Activated CD8-positive, alpha-beta memory T cell treated with anti-CD3 and anti-CD28 coated beads, Interleukin-2, amount 50 U/mL, for 48 hours (primary cell): ENCODE measurements around the gene PRKAA2.
"Not testable (repeated sequence)": the region's sequence is repeated elsewhere in the genome, so short reads cannot be mapped to it uniquely, and the experiment has no call there.

Source experiments
- DNase-seq: peaks from one replicate; pipeline ENCODE4 v3.0.0-alpha.2; 2020

Gene PRKAA2

DNA sequence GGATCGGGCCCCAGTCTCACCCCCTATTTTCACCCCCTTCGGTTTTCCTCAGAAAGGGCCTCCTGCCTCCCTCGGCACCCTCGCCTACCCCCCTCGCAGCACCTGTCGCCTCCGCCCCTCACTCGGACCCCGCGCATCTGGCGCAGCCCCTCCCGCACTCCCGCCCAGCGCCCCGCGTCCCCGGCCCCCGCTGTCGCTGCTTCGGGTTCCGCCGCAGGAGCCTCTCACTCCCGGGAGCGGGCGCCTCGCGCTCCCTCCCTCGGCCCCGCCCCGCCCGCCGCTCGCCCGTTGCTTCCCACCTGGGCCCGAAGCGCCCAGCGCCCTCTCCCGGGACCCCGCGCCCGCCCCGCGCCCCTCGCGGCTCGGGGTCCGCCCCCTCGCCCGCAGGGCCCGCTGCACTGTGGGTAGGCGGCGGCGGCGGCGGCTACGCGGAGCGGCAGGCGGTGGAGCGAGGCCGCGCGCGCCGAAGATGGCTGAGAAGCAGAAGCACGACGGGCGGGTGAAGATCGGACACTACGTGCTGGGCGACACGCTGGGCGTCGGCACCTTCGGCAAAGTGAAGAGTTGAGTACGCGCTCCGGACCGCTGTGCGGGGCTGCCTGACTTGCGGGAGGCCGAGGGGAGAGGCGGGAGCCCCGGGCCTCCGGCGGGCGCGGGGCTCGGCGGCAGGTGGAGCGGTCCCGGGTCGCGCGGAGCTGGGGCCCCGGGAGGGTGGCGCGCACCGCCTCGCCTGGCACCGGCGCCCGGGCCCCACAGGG lies at the start of gene PRKAA2:
PRKAA2 (plus strand) TSS at position 396 of the 758 bp plus-strand sequence; CDS start at position 470, 74 bp downstream.
- DNase-seq = peak; percentile 51

GRCh38 chr1:56595397-56596191 lies 49.5 kb upstream of the PRKAA2 start:
- not testable (repeated sequence) for DNase-seq

GRCh38 chr1:56610097-56610496 lies 35.0 kb upstream of the PRKAA2 start:
- not testable (repeated sequence) for DNase-seq

DNA sequence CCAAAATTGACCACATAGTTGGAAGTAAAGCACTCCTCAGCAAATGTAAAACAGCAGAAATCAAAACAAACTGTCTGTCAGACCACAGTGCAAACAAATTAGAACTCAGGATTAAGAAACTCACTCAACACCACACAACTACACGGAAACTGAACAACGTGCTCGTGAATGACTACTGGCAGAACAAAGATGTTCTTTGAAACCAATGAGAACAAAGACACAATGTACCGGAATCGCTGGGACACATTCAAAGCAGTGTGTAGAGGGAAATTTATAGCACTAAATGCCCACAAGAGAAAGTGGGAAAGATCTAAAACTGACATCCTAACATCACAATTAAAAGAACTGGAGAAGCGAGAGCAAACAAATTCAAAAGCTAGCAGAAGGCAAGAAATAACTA lies 34.3 kb upstream of the PRKAA2 start:
- not testable (repeated sequence) for DNase-seq

- DNase-seq = no peak
These were observed 28.0 kb upstream of the PRKAA2 start for GRCh38 chr1:56617141-56617540.

- no peak for DNase-seq
These were observed 19.2 kb upstream of the PRKAA2 start for GRCh38 chr1:56625819-56626440.

DNA sequence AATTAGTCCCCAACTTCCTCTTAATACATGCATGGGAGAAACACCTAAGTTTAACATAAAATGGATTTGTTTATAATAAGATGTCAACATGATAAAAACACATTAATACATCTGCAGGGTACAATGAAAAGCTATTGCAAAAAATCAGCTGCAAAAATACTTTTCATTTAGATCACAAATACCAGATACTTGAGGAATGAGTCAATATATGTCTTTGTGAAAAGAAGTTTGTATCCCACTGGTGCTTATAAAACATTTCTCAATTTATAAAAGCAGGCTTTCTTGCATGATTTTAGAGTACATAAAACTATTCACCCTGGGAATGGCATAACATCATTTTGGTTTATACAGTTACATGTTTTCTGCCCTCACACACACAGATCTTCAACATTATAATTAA lies 18.6 kb upstream of the PRKAA2 start:
- no peak for DNase-seq

GRCh38 chr1:56627019-56627635 lies 18.0 kb upstream of the PRKAA2 start:
- DNase-seq = no peak

DNA sequence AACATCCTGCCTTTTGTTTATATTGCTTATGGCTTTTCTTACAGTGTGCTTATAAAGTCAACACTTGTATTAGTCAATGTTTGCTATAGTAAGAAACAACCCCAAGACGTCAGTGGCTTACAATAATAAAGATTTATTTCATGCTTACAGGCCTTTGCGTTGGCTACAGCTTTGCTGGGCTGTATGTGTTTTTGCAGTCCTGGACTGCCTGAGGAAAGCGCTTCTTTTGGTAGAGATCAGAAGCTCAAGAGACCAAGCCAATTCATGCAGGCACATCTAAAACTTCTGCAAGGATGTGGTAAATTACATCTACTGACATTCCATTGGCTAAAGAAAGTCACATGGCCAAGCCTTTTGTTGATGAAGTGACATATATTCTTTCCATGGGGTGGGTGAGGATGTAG lies 17.5 kb upstream of the PRKAA2 start:
- no peak for DNase-seq

DNA sequence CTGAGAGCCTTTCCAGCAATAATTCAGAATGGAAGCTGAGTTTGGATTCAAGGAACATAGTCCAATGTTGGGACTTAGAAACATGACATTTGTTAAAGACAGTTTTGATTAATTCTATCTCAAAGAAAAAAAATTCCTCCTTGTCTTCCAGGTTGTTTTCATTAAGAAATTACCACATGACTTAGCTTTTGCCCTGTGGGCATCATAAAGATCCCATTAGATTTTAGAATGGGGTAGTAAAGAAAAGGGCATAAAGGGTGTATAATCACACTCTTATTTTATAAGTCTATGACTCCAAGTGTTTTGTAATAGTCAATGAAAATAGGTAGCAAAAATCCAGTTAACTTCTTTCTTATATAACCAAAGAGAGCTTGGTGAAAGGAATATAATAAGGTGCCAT lies 14.3 kb upstream of the PRKAA2 start:
- no peak for DNase-seq

DNA sequence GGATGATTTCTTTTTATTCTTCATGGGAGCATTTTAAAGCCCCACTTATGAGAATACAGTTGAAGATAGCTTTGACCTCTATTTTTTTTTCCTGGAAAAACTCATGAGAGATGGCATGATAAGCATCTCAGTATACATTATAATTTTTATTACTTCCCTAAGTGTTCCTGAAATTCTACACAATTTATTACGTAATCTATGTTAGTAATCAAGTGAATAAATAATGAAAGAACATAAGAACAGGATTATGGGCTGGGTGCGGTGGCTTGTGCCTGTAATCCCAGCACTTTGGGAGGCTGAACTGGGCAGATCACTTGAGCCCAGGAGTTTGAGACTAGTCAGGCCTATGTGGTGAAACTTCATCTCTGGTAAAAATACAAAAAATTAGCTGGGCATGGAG lies 13.2 kb upstream of the PRKAA2 start:
- no peak for DNase-seq

- no peak for DNase-seq
These were observed 10.1 kb upstream of the PRKAA2 start for GRCh38 chr1:56634981-56635380.

GRCh38 chr1:56638248-56638647 lies 6.9 kb upstream of the PRKAA2 start:
- DNase-seq = no peak

DNA sequence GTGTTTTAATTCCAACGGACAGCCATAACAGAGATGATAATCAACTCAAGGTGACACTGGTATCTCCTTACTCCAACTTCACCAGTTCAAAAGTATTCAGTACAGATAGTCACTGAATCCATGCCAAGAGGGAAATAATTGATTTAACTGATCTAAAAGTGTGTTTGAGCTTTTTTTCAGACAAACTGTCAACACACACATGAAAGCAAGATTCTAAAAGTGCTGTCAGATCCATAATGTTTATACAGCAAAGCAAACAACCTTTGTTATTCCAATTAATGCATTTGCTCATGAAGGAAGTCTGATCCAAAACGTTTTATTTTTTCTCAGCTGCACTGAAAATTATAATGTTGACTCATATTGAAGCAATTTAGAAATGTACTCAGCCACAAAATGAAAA lies 5.9 kb upstream of the PRKAA2 start:
- DNase-seq = no peak

GRCh38 chr1:56643661-56644060 lies 1.5 kb upstream of the PRKAA2 start:
- no peak for DNase-seq

- no peak for DNase-seq
These were observed 823 bp upstream of the PRKAA2 start for GRCh38 chr1:56644064-56644918.

GRCh38 chr1:56645677-56646305 lies 677 bp downstream of the PRKAA2 start:
- DNase-seq = no peak

DNA sequence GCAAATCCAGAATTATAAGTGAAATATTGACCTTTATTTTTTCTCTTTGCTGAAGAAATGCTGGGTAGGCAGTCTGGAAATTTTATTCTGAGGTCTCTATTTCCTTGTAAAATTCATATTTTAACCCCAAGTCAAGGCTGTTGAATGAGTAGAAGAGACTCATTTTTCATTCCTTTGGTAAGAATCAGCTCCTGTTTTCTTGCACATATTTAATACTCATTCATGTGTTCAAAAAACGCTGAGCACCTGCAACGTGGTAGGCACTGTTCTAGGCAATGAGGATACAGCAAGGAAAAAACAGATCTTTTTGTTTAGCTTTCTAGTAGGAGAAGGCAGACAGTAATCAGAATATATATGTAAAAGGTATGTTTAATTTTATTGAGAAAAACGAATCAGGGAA lies 1.5 kb downstream of the PRKAA2 start:
- DNase-seq = no peak

DNA sequence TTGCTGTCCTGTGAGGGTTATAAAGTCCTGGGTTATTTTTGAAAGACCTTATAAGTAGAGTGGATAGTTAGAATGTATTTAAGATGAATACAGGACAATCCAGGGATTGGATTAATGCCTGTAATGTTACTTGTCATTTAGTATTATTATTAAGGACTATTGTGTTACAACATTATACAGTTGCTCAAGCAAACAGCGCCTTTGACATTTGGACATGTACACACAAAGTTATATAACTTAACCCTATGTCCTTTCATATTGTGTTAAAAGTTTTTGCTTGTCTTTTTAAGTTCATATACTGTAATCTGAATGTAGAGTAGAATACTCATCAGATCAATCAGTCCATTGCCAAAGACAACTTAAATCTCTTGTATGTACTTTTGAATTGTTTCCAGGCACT lies 2.0 kb downstream of the PRKAA2 start:
- DNase-seq = no peak

DNA sequence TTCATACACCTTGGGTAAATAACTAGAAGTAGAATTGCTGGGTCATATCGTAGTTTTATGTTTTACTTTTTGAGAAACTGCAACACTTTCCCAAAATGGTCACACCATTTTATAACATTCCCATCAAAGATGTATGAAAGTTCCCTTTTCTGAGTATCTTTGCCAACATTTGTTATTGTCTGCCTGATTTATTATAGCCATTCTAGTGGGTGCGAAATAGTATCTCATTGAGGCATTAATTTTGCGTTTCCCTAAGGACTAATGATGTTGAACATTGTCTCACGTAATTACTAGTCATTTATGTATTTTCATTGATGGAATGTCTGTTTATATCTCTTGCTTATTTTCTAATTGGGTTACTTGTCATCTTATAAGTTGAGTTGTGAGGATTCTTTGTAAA lies 3.4 kb downstream of the PRKAA2 start:
- no peak for DNase-seq

DNA sequence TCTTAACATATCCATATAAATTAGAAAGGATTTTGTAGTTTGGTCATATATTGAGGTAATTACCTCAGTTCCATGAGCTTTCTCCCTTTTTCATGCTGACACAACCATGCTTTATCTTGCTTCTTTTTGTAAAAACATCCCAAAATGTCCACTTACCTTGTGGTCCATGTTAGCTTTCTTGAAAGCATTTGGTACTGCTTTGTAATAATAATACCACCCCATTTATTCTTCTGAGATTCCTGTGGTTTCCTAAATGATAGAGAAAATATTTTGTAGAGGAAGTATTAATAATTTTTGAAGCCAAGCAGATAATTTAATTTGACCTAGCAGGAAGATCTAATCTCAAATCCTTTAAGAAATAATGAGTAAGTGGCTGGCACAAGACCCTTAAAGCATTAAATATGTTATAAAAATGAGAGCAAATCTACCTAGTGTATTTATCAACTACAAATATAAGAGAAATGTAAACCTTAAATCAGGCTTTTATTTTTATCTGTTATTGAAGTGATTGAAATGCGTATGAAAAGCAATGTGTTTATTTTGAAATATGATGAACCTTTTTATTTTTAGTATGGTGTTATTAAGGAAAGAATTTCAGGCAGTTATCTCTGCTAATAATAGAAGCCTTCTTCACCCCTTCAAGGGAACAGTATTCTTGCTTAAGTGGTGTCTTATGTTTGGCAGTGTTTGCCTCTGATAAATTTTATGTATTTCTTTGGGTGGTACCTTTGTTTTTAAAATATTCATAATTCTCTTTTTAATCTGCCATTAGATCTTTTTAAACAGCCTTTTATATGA lies 9.2 kb downstream of the PRKAA2 start:
- no peak for DNase-seq
